Uterus (tissue), 4 donors: Measurements from ENCODE around the gene PTPRN2. TPM values are rescaled to one million over a fixed set of nuclear protein-coding genes. Genes with fewer than 3 reads are reported as not detected.

Source experiments
- DNase-seq, 2 donors: peaks; one replicate each; pipeline ENCODE4 v3.0.0-alpha.2; 2019 to 2020
- H3K27ac ChIP-seq, 2 donors: fragments of 200-600 bp; sonication (generic); 1 replicate in 1 of 2; 2 replicates in 1 of 2; pipeline ENCODE4 v1.5.1; 2016 to 2018
- H3K27me3 ChIP-seq, 2 donors: fragments of 200-600 bp; sonication (generic); one replicate each; pipeline ENCODE4 v1.5.1; 2018 to 2019; ENCODE audit warnings: control low read depth in 1 of 2
- H3K36me3 ChIP-seq, 2 donors: fragments of 200-600 bp; sonication (generic); one replicate each; pipeline ENCODE4 v1.5.1; 2019; ENCODE audit warnings: control low read depth in 1 of 2
- H3K4me1 ChIP-seq, 2 donors: fragments of 200-600 bp; sonication (generic); one replicate each; pipeline ENCODE4 v1.5.1; 2018 to 2019; ENCODE audit warnings: control low read depth in 1 of 2
- H3K4me3 ChIP-seq, 2 donors: fragments of 200-600 bp; sonication (generic); 1 replicate in 1 of 2; 2 replicates in 1 of 2; pipeline ENCODE4 v1.5.1; 2018 to 2019; ENCODE audit warnings: mild to moderate bottlenecking in 1 of 2
- H3K9me3 ChIP-seq, 2 donors: fragments of 200-600 bp; sonication (generic); one replicate each; pipeline ENCODE4 v1.5.1; 2019; ENCODE audit warnings: control low read depth in 1 of 2
- POLR2A ChIP-seq, 2 donors: fragments of 450-650 bp; IDR thresholded peaks; one replicate each; pipeline ENCODE4 v1.6.1; 2016; ENCODE audit warnings: antibody characterized with exemption in 2 of 2, mild to moderate bottlenecking in 1 of 2, moderate library complexity in 1 of 2
- intact Hi-C: fragments of 100-400 bp; cut with DNase I; formaldehyde crosslinking; loops from one replicate; pipeline ENCODE4 v1.15.1; 2023; ENCODE audit warnings: low total_unique reads
- total RNA-seq, 4 donors: library from RNA; depleted of rRNA in 3 of 4; stranded (reverse); fragments of >200 nt in 3 of 4; gene quantifications; one replicate each; pipeline versions ENCODE4 v1.1.0 to v1.2.4, GENCODE V29; 2014 to 2023
- TF ChIP-seq, protein P1 (sequence below), 4 experiments: fragments of 200-600 bp in 2 of 4; fragments of 450-650 bp in 2 of 4; sonication (generic) in 2 of 4; IDR thresholded peaks; one replicate each; pipeline ENCODE4 v1.5.1; 2016 to 2019; ENCODE audit warnings: antibody characterized with exemption in 4 of 4, mild to moderate bottlenecking in 2 of 4, moderate library complexity in 1 of 4
- donor health status: DM: yes; HTN: yes; CAD: no.

The PTPRN2 gene
- total RNA-seq, 4 donors from 2014 or later, result 1.2 to 5.2 (median 2.3) TPM

DNA sequence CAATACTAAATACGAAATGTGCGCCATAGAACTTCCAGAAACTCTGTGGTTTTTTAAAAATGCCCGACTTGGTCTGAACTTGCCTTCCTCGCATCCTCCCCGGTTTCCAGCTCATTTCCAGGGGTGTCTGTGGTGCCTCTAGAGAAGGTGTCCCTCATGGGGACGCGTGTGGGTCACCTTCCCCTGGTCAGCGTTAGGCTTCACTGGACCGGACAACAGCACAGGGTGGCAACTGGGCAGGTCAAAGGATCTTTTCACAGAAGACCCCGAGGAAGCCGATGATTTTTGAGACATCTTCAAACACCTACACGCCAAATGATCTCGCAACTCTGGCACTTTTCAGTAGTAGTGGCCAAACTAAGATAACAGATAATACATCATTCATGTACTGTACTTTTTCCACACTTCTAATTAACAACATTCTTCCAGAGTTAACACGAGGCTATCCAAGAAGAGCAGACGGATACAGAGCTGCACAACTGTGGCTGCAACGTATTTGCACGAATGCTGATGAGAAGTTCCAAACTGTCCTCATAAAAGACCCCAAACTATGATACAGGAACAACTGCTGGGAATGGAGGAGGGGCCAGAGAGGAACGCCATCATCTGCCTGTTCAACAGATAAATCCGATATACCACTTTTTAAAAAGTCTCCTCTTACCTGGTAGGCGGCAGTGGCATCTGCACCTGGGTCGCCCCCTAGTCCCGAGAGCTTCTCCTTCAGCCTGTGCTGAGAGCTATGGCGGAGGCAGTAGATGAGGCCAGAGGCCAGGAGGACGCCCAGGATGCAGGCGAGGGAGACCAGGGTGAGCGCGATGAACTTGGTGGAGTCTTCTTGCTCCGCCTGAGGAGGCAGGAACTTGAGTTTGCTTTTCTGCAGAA is 905.3 kb downstream of the PTPRN2 start:
- H3K4me3 ChIP-seq, result no peak overlapping the region
- H3K9me3 ChIP-seq, result no peaks in the 10 kb centered on the region
- intact Hi-C loops, result no loop called here
- peak in 1 of 2 donors; percentile 3 for DNase-seq
- no peak overlapping the region for H3K27ac ChIP-seq
- peaks cover 4 to 37% of the 10 kb centered on the region in 2 donors for H3K27me3 ChIP-seq
- no peaks in the 10 kb centered on the region for H3K36me3 ChIP-seq
- TF ChIP-seq POLR2A (IDR thresholded peaks at IDR 0.05), result no peak
- TF ChIP-seq, protein P1, sequence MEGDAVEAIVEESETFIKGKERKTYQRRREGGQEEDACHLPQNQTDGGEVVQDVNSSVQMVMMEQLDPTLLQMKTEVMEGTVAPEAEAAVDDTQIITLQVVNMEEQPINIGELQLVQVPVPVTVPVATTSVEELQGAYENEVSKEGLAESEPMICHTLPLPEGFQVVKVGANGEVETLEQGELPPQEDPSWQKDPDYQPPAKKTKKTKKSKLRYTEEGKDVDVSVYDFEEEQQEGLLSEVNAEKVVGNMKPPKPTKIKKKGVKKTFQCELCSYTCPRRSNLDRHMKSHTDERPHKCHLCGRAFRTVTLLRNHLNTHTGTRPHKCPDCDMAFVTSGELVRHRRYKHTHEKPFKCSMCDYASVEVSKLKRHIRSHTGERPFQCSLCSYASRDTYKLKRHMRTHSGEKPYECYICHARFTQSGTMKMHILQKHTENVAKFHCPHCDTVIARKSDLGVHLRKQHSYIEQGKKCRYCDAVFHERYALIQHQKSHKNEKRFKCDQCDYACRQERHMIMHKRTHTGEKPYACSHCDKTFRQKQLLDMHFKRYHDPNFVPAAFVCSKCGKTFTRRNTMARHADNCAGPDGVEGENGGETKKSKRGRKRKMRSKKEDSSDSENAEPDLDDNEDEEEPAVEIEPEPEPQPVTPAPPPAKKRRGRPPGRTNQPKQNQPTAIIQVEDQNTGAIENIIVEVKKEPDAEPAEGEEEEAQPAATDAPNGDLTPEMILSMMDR (IDR thresholded peaks at IDR 0.05), result no peak
- H3K4me1 ChIP-seq, result peaks cover 0 to 9% of the 10 kb centered on the region in 2 donors

DNA sequence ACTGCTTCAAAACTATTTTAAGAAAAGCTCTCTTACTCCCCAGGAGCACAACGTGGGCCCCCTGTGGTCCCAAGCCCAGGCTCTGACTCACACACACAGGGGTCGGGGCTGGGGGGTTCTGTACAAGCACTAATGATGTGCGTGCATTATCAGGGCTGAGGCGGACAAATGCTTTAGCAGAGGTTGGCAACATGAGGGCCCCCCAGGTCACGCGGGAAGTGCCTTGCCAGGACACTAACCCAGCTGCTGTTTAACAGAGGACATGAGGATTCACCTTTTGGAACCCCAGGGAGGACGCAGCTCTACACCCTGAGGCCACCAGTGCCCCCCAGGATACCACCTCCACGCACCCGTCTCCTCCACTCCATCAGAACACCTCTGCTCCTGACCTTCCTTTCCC is 908.0 kb downstream of the PTPRN2 start:
- Histone ChIP-seq H3K27ac (no peak overlapping the region), H3K4me3 (no peak overlapping the region), H3K4me1 (peaks cover 0 to 2% of the 10 kb centered on the region in 2 donors), H3K36me3 (no peaks in the 10 kb centered on the region), H3K27me3 (peaks cover 0 to 23% of the 10 kb centered on the region in 2 donors), H3K9me3 (no peaks in the 10 kb centered on the region)
- TF ChIP-seq POLR2A (IDR thresholded peaks at IDR 0.05), result no peak
- TF ChIP-seq, protein P1 (IDR thresholded peaks at IDR 0.05), result no peak
- intact Hi-C loops, result no loop called here
- DNase-seq, result no peak

DNA sequence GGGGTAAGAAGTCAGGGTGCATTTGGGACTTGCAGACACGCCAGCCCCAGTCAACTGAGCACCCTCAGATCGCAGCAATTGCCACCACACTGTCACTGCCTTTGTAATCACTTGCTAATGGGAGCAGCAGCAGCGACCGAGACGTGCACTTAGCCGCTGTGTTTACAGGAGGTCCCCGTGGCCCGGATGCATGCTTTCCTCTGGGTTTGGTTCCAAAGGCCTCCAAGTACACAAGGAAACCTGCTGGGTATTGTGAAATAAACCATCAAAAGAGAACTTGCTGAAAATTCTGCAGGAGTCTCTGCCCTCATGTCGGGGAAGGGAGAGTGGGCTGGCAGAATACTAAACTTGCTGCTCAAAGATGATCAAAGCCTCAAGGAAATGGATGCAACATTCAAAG is 909.1 kb downstream of the PTPRN2 start:
- no peaks in the 10 kb centered on the region for H3K9me3 ChIP-seq
- no peaks in the 10 kb centered on the region for H3K36me3 ChIP-seq
- DNase-seq, result no peak
- no peak for TF ChIP-seq POLR2A (IDR thresholded peaks at IDR 0.05)
- TF ChIP-seq, protein P1 (IDR thresholded peaks at IDR 0.05), result no peak
- intact Hi-C loops, result no loop called here
- no peaks in the 10 kb centered on the region for H3K4me1 ChIP-seq
- H3K27ac ChIP-seq, result no peak overlapping the region
- H3K27me3 ChIP-seq, result peaks cover 0 to 17% of the 10 kb centered on the region in 2 donors
- H3K4me3 ChIP-seq, result no peak overlapping the region

DNA sequence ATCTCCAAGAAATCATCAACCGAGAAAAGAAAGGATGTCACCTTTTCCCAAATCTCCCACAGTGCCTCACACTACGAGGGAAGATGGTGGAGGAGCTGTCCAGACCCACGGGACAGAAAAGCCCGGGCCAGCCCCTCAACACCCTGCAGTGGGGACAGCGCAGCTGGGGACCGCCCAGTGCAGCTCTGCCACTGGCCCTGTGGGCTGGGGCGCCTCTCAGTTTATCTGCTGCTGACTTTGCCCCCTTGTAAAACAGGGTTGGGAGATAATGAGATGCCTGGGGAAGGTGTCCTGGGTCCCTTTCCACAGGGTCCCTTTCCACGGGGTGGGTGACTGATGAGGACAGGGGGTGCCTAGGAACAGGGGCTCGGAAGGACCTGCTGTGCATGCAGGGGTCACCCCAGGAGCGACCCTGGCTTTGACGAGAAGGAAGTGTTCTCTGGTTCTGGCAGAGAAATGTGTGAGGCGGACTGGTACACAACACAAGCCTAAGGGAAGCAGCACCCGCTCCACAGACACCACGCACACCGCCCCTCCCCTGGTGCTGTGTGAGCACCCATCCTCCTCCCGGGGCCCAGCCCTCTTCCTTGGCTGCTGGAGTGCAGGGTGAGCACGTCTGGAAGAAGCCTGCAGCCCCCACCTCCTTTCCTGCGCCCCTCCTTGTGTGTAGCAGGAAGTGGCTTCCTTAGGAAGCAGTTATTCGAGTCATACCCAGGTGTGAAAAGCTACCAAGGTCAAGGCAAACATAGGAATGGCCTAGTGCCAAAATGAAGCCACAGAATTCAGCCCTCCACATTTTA is 911.0 kb downstream of the PTPRN2 start:
- Histone ChIP-seq H3K9me3 (no peaks in the 10 kb centered on the region), H3K36me3 (no peaks in the 10 kb centered on the region), H3K4me1 (no peaks in the 10 kb centered on the region), H3K27me3 (peaks cover 0 to 9% of the 10 kb centered on the region in 2 donors), H3K27ac (no peak overlapping the region), H3K4me3 (no peak overlapping the region)
- TF ChIP-seq POLR2A (IDR thresholded peaks at IDR 0.05), result no peak
- TF ChIP-seq, protein P1 (IDR thresholded peaks at IDR 0.05), result no peak
- intact Hi-C loops, result no loop called here
- no peak for DNase-seq

DNA sequence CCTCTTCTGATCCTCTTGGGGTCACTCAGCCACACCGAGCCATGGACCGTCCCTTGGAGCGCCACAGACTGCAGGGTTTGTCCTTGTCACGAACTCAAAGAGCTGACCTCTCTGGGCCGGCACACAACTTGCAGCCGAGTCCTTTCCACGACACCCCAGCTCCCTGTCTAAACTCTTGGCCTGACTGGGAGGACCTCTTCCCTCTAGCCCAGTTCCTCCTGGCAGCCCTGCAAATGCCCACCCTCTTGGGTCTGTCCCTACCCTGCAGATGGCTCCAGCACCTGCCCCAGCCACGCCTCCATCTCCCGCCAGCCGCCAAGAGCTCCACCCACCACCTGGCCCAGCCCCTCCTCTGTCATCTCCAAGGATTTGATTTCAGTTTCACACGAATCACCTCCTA is 911.6 kb downstream of the PTPRN2 start:
- H3K27ac ChIP-seq, result no peak overlapping the region
- H3K4me3 ChIP-seq, result no peak overlapping the region
- TF ChIP-seq, protein P1 (IDR thresholded peaks at IDR 0.05), result no peak
- no peak for TF ChIP-seq POLR2A (IDR thresholded peaks at IDR 0.05)
- H3K27me3 ChIP-seq, result peaks cover 0 to 9% of the 10 kb centered on the region in 2 donors
- H3K9me3 ChIP-seq, result no peaks in the 10 kb centered on the region
- no peaks in the 10 kb centered on the region for H3K36me3 ChIP-seq
- no peaks in the 10 kb centered on the region for H3K4me1 ChIP-seq
- intact Hi-C loops, result no loop called here
- no peak for DNase-seq
